ENCODE results near the gene MCM7. TPM values are rescaled to one million over a fixed set of nuclear protein-coding genes. Genes with fewer than 3 reads are reported as not detected.

Gene MCM7
- total RNA-seq, 1 donor: 33.8 TPM

- Histone ChIP-seq H3K9me3 (ENCODE audit: low read depth, low read length) (peaks cover 25% of the 10 kb centered on the region), H3K27me3 (ENCODE audit: insufficient read depth, low read length) (no peaks in the 10 kb centered on the region), H3K4me1 (ENCODE audit: insufficient read depth, low read length) (peaks cover 6% of the 10 kb centered on the region), H3K4me3 (ENCODE audit: low read length) (no peak overlapping the region)
Observed at GRCh38 chr7:100075418-100075817, 25.8 kb downstream of the MCM7 start.

GRCh38 chr7:100074841-100075240 is 26.4 kb downstream of the MCM7 start:
- H3K27me3 ChIP-seq (ENCODE audit: insufficient read depth, low read length): no peaks in the 10 kb centered on the region
- no peak overlapping the region for H3K4me3 ChIP-seq (ENCODE audit: low read length)
- H3K4me1 ChIP-seq (ENCODE audit: insufficient read depth, low read length): peaks cover under 1% of the 10 kb centered on the region
- H3K9me3 ChIP-seq (ENCODE audit: low read depth, low read length): peaks cover 27% of the 10 kb centered on the region

- Histone ChIP-seq H3K4me3 (ENCODE audit: low read length) (no peak overlapping the region), H3K9me3 (ENCODE audit: low read depth, low read length) (peaks cover 27% of the 10 kb centered on the region), H3K27me3 (ENCODE audit: insufficient read depth, low read length) (no peaks in the 10 kb centered on the region), H3K4me1 (ENCODE audit: insufficient read depth, low read length) (no peaks in the 10 kb centered on the region)
Observed at GRCh38 chr7:100072462-100072861, 28.7 kb downstream of the MCM7 start.

GRCh38 chr7:100071018-100071723 is 30.0 kb downstream of the MCM7 start:
- no peak overlapping the region for H3K4me3 ChIP-seq (ENCODE audit: low read length)
- no peaks in the 10 kb centered on the region for H3K4me1 ChIP-seq (ENCODE audit: insufficient read depth, low read length)

GRCh38 chr7:100069991-100070390 is 31.2 kb downstream of the MCM7 start:
- no peaks in the 10 kb centered on the region for H3K27me3 ChIP-seq (ENCODE audit: insufficient read depth, low read length)
- no peaks in the 10 kb centered on the region for H3K4me1 ChIP-seq (ENCODE audit: insufficient read depth, low read length)
- no peak overlapping the region for H3K4me3 ChIP-seq (ENCODE audit: low read length)
- peaks cover 27% of the 10 kb centered on the region for H3K9me3 ChIP-seq (ENCODE audit: low read depth, low read length)

More at GRCh38 chr7:100071018-100071723, 30.0 kb downstream of the MCM7 start:
- Histone ChIP-seq H3K9me3 (ENCODE audit: low read depth, low read length) (peaks cover 27% of the 10 kb centered on the region), H3K27me3 (ENCODE audit: insufficient read depth, low read length) (no peaks in the 10 kb centered on the region)

- H3K4me1 ChIP-seq (ENCODE audit: insufficient read depth, low read length): no peaks in the 10 kb centered on the region
- H3K4me3 ChIP-seq (ENCODE audit: low read length): no peak overlapping the region
- H3K9me3 ChIP-seq (ENCODE audit: low read depth, low read length): peaks cover 16% of the 10 kb centered on the region
- no peaks in the 10 kb centered on the region for H3K27me3 ChIP-seq (ENCODE audit: insufficient read depth, low read length)
Observed at GRCh38 chr7:100066953-100067352, 34.2 kb downstream of the MCM7 start.

- Histone ChIP-seq H3K4me3 (ENCODE audit: low read length) (no peak overlapping the region), H3K4me1 (ENCODE audit: insufficient read depth, low read length) (no peaks in the 10 kb centered on the region), H3K9me3 (ENCODE audit: low read depth, low read length) (peaks cover 3% of the 10 kb centered on the region), H3K27me3 (ENCODE audit: insufficient read depth, low read length) (no peaks in the 10 kb centered on the region)
Observed at GRCh38 chr7:100065452-100066186, 35.6 kb downstream of the MCM7 start.

GRCh38 chr7:100064162-100064561 is 37.0 kb downstream of the MCM7 start:
- no peaks in the 10 kb centered on the region for H3K27me3 ChIP-seq (ENCODE audit: insufficient read depth, low read length)
- H3K9me3 ChIP-seq (ENCODE audit: low read depth, low read length): no peaks in the 10 kb centered on the region
- H3K4me1 ChIP-seq (ENCODE audit: insufficient read depth, low read length): no peaks in the 10 kb centered on the region
- no peak overlapping the region for H3K4me3 ChIP-seq (ENCODE audit: low read length)

GRCh38 chr7:100063376-100063775 is 37.8 kb downstream of the MCM7 start:
- no peaks in the 10 kb centered on the region for H3K9me3 ChIP-seq (ENCODE audit: low read depth, low read length)
- H3K4me3 ChIP-seq (ENCODE audit: low read length): no peak overlapping the region
- H3K27me3 ChIP-seq (ENCODE audit: insufficient read depth, low read length): no peaks in the 10 kb centered on the region
- H3K4me1 ChIP-seq (ENCODE audit: insufficient read depth, low read length): no peaks in the 10 kb centered on the region

- no peaks in the 10 kb centered on the region for H3K4me1 ChIP-seq (ENCODE audit: insufficient read depth, low read length)
- H3K4me3 ChIP-seq (ENCODE audit: low read length): no peak overlapping the region
- H3K27me3 ChIP-seq (ENCODE audit: insufficient read depth, low read length): no peaks in the 10 kb centered on the region
- no peaks in the 10 kb centered on the region for H3K9me3 ChIP-seq (ENCODE audit: low read depth, low read length)
Observed at GRCh38 chr7:100061518-100062193, 39.5 kb downstream of the MCM7 start.

- Histone ChIP-seq H3K4me1 (ENCODE audit: insufficient read depth, low read length) (no peaks in the 10 kb centered on the region), H3K4me3 (ENCODE audit: low read length) (no peak overlapping the region), H3K9me3 (ENCODE audit: low read depth, low read length) (no peaks in the 10 kb centered on the region), H3K27me3 (ENCODE audit: insufficient read depth, low read length) (no peaks in the 10 kb centered on the region)
Observed at GRCh38 chr7:100059251-100059739, 41.9 kb downstream of the MCM7 start.

- Histone ChIP-seq H3K4me3 (ENCODE audit: low read length) (no peak overlapping the region), H3K4me1 (ENCODE audit: insufficient read depth, low read length) (no peaks in the 10 kb centered on the region), H3K27me3 (ENCODE audit: insufficient read depth, low read length) (no peaks in the 10 kb centered on the region), H3K9me3 (ENCODE audit: low read depth, low read length) (no peaks in the 10 kb centered on the region)
Observed at GRCh38 chr7:100057006-100057405, 44.2 kb downstream of the MCM7 start.

GRCh38 chr7:100053215-100053614 is 48.0 kb downstream of the MCM7 start:
- Histone ChIP-seq H3K27me3 (ENCODE audit: insufficient read depth, low read length) (no peaks in the 10 kb centered on the region), H3K4me3 (ENCODE audit: low read length) (no peak overlapping the region), H3K9me3 (ENCODE audit: low read depth, low read length) (no peaks in the 10 kb centered on the region), H3K4me1 (ENCODE audit: insufficient read depth, low read length) (peaks cover 12% of the 10 kb centered on the region)

- Histone ChIP-seq H3K4me1 (ENCODE audit: insufficient read depth, low read length) (peaks cover 12% of the 10 kb centered on the region), H3K9me3 (ENCODE audit: low read depth, low read length) (no peaks in the 10 kb centered on the region), H3K27me3 (ENCODE audit: insufficient read depth, low read length) (no peaks in the 10 kb centered on the region), H3K4me3 (ENCODE audit: low read length) (no peak overlapping the region)
Observed at GRCh38 chr7:100051611-100052010, 49.6 kb downstream of the MCM7 start.
